Immature natural killer cell (primary cell): ENCODE measurements around the gene INSRR. TPM values are rescaled to one million over a fixed set of nuclear protein-coding genes. Genes with fewer than 3 reads are reported as not detected.

ENCODE experiments used
- DNase-seq, 3 donors: peaks; one replicate each; pipeline ENCODE4 v3.0.0; 2022; ENCODE audit warnings: mixed read lengths in 1 of 3
- H3K27ac Mint-ChIP-seq, 6 donors: one replicate each; pipeline ENCODE4 v1.8.0; 2020; ENCODE audit warnings: mixed read lengths in 6 of 6, mild to moderate bottlenecking in 5 of 6, inconsistent platforms in 4 of 6, moderate library complexity in 3 of 6
- H3K27me3 Mint-ChIP-seq, 3 donors: one replicate each; pipeline ENCODE4 v1.8.0; 2020 to 2021; ENCODE audit warnings: low read depth in 3 of 3, mild to moderate bottlenecking in 3 of 3, mixed read lengths in 3 of 3, moderate library complexity in 3 of 3, inconsistent platforms in 1 of 3
- H3K36me3 Mint-ChIP-seq, 3 donors: one replicate each; pipeline ENCODE4 v1.8.0; 2020; ENCODE audit warnings: mixed read lengths in 3 of 3, inconsistent platforms in 2 of 3, mild to moderate bottlenecking in 2 of 3
- H3K4me1 Mint-ChIP-seq, 2 donors: one replicate each; pipeline ENCODE4 v1.8.0; 2020; ENCODE audit warnings: inconsistent platforms in 2 of 2, mild to moderate bottlenecking in 2 of 2, mixed read lengths in 2 of 2, moderate library complexity in 1 of 2
- H3K4me3 Mint-ChIP-seq, 5 donors: one replicate each; pipeline ENCODE4 v1.8.0; 2020; ENCODE audit warnings: mild to moderate bottlenecking in 5 of 5, mixed read lengths in 5 of 5, inconsistent platforms in 3 of 5, moderate library complexity in 3 of 5
- H3K9me3 Mint-ChIP-seq, 6 donors: one replicate each; pipeline ENCODE4 v1.8.0; 2020; ENCODE audit warnings: mild to moderate bottlenecking in 6 of 6, mixed read lengths in 6 of 6, inconsistent platforms in 4 of 6, moderate library complexity in 3 of 6
- polyA plus RNA-seq, 3 donors: library from polyadenylated mRNA; unstranded; fragments of 300-500 nt; fragmentation: Illumina TruSeq; gene quantifications; one replicate each; pipeline ENCODE4 v1.2.3, GENCODE V29; 2021

Gene INSRR
- polyA plus RNA-seq = not detected

GRCh38 chr1:156858959-156859522 is at the start of gene INSRR:
INSRR (minus strand) TSS chr1:156859117; CDS start chr1:156858621, 496 bp downstream.
- DNase-seq = no peak
- Mint-ChIP-seq H3K4me1 (peaks cover 16 to 21% of the 10 kb centered on the region in 2 donors), H3K36me3 (peaks cover 0 to 4% (median 0%) of the 10 kb centered on the region in 3 donors), H3K27ac (peak within 1 kb of the TSS in 3 of 6 donors; percentile 28 to 81 (median 71)), H3K9me3 (no peaks in the 10 kb centered on the region), H3K4me3 (peak within 1 kb of the TSS; percentile 80 to 90 (median 88)), H3K27me3 (peaks cover 17 to 25% (median 21%) of the 10 kb centered on the region in 3 donors)

GRCh38 chr1:156908541-156908940 is 49.6 kb upstream of the INSRR start:
- Mint-ChIP-seq H3K27ac (no peak overlapping the region), H3K9me3 (peaks cover 0 to 1% (median 0%) of the 10 kb centered on the region in 6 donors), H3K4me1 (no peaks in the 10 kb centered on the region), H3K4me3 (no peak overlapping the region), H3K36me3 (no peaks in the 10 kb centered on the region), H3K27me3 (peaks cover 2 to 19% (median 7%) of the 10 kb centered on the region in 3 donors)
- DNase-seq = no peak

GRCh38 chr1:156906206-156906906 is 47.4 kb upstream of the INSRR start:
- no peak overlapping the region for H3K4me3 Mint-ChIP-seq
- no peaks in the 10 kb centered on the region for H3K36me3 Mint-ChIP-seq
- H3K4me1 Mint-ChIP-seq = no peaks in the 10 kb centered on the region
- H3K9me3 Mint-ChIP-seq = peaks cover 0 to 1% (median 0%) of the 10 kb centered on the region in 6 donors
- peaks cover 2 to 22% (median 5%) of the 10 kb centered on the region in 3 donors for H3K27me3 Mint-ChIP-seq
- DNase-seq = no peak
- no peak overlapping the region for H3K27ac Mint-ChIP-seq

- Mint-ChIP-seq H3K36me3 (no peaks in the 10 kb centered on the region), H3K27ac (no peak overlapping the region), H3K4me1 (no peaks in the 10 kb centered on the region), H3K4me3 (no peak overlapping the region), H3K9me3 (peaks cover 0 to 1% (median 0%) of the 10 kb centered on the region in 6 donors), H3K27me3 (peaks cover 2 to 19% (median 5%) of the 10 kb centered on the region in 3 donors)
- DNase-seq = no peak
Measured at GRCh38 chr1:156905651-156906050, 46.7 kb upstream of the INSRR start.

- Mint-ChIP-seq H3K4me3 (no peak overlapping the region), H3K27me3 (peaks cover 2 to 16% (median 5%) of the 10 kb centered on the region in 3 donors), H3K4me1 (no peaks in the 10 kb centered on the region), H3K27ac (no peak overlapping the region), H3K36me3 (no peaks in the 10 kb centered on the region), H3K9me3 (peaks cover 0 to 1% (median 0%) of the 10 kb centered on the region in 6 donors)
- no peak for DNase-seq
Measured at GRCh38 chr1:156905176-156905575, 46.3 kb upstream of the INSRR start.

GRCh38 chr1:156904187-156904959 is 45.5 kb upstream of the INSRR start:
- Mint-ChIP-seq H3K4me1 (no peaks in the 10 kb centered on the region), H3K4me3 (no peak overlapping the region), H3K27ac (no peak overlapping the region), H3K36me3 (no peaks in the 10 kb centered on the region), H3K27me3 (peaks cover 2 to 16% (median 5%) of the 10 kb centered on the region in 3 donors), H3K9me3 (peaks cover 0 to 1% (median 0%) of the 10 kb centered on the region in 6 donors)
- DNase-seq = no peak

- Mint-ChIP-seq H3K27ac (no peak overlapping the region), H3K27me3 (peaks cover 0 to 20% (median 5%) of the 10 kb centered on the region in 3 donors), H3K4me3 (no peak overlapping the region), H3K4me1 (no peaks in the 10 kb centered on the region), H3K36me3 (no peaks in the 10 kb centered on the region), H3K9me3 (peaks cover 0 to 1% (median 0%) of the 10 kb centered on the region in 6 donors)
- no peak for DNase-seq
Measured at GRCh38 chr1:156903328-156904091, 44.6 kb upstream of the INSRR start.

GRCh38 chr1:156901966-156902915 is 43.3 kb upstream of the INSRR start:
- Mint-ChIP-seq H3K36me3 (no peaks in the 10 kb centered on the region), H3K27ac (no peak overlapping the region), H3K9me3 (peaks cover 0 to 1% (median 0%) of the 10 kb centered on the region in 6 donors), H3K4me3 (no peak overlapping the region), H3K4me1 (no peaks in the 10 kb centered on the region), H3K27me3 (peaks cover 0 to 24% (median 5%) of the 10 kb centered on the region in 3 donors)
- no peak for DNase-seq

- no peaks in the 10 kb centered on the region for H3K4me1 Mint-ChIP-seq
- DNase-seq = no peak
- peaks cover 0 to 24% (median 3%) of the 10 kb centered on the region in 3 donors for H3K27me3 Mint-ChIP-seq
- H3K36me3 Mint-ChIP-seq = no peaks in the 10 kb centered on the region
- H3K27ac Mint-ChIP-seq = no peak overlapping the region
- peaks cover 0 to 1% (median 0%) of the 10 kb centered on the region in 6 donors for H3K9me3 Mint-ChIP-seq
- H3K4me3 Mint-ChIP-seq = no peak overlapping the region
Measured at GRCh38 chr1:156901590-156901900, 42.6 kb upstream of the INSRR start.

GRCh38 chr1:156900896-156901589 is 42.1 kb upstream of the INSRR start:
- Mint-ChIP-seq H3K4me3 (no peak overlapping the region), H3K4me1 (no peaks in the 10 kb centered on the region), H3K9me3 (peaks cover 0 to 1% (median 0%) of the 10 kb centered on the region in 6 donors), H3K27me3 (peaks cover 0 to 24% (median 3%) of the 10 kb centered on the region in 3 donors), H3K36me3 (no peaks in the 10 kb centered on the region), H3K27ac (no peak overlapping the region)
- no peak for DNase-seq

- no peak for DNase-seq
- Mint-ChIP-seq H3K27me3 (peaks cover 0 to 22% (median 1%) of the 10 kb centered on the region in 3 donors), H3K36me3 (no peaks in the 10 kb centered on the region), H3K9me3 (no peaks in the 10 kb centered on the region), H3K27ac (no peak overlapping the region), H3K4me1 (no peaks in the 10 kb centered on the region), H3K4me3 (no peak overlapping the region)
Measured at GRCh38 chr1:156899956-156900718, 41.2 kb upstream of the INSRR start.
